Fibroblast of lung (primary cell): Measurements from ENCODE around the gene PEX14. TPM values are rescaled to one million over a fixed set of nuclear protein-coding genes. Genes with fewer than 3 reads are reported as not detected.

ENCODE experiments used
- DNase-seq, 2 donors: peaks; one replicate each; pipeline versions ENCODE4 v3.0.0 to v3.0.0-alpha.2; 2010; ENCODE audit warnings: low read depth in 2 of 2
- H2AFZ ChIP-seq: 2 replicates; pipeline ENCODE4 v1.5.1; 2012; ENCODE audit warnings: low read length, control low read depth, inconsistent platforms
- H3K27ac ChIP-seq: 2 replicates; pipeline ENCODE4 v1.5.1; 2011; ENCODE audit warnings: low read length, control low read depth; ENCODE audit not compliant: insufficient read depth
- H3K27me3 ChIP-seq: 2 replicates; pipeline ENCODE4 v1.5.1; 2011; ENCODE audit warnings: mild to moderate bottlenecking, low read length; ENCODE audit not compliant: control insufficient read depth, insufficient read depth
- H3K36me3 ChIP-seq: 2 replicates; pipeline ENCODE4 v1.5.1; 2011; ENCODE audit warnings: low read length; ENCODE audit not compliant: control insufficient read depth, insufficient read depth
- H3K4me1 ChIP-seq: 2 replicates; pipeline ENCODE4 v1.5.1; 2011; ENCODE audit warnings: low read length; ENCODE audit not compliant: control insufficient read depth, insufficient read depth; ENCODE audit errors: extremely low read depth
- H3K4me2 ChIP-seq: 2 replicates; pipeline ENCODE4 v1.5.1; 2011; ENCODE audit warnings: low read length, control low read depth; ENCODE audit not compliant: insufficient read depth; ENCODE audit errors: extremely low read depth
- H3K4me3 ChIP-seq, 4 experiments: fragments of 200-600 bp in 1 of 4; sonication (generic) in 1 of 4; replicated peaks in 1 of 4; 2 replicates each; pipeline ENCODE4 v1.5.1; 2011 to 2016; ENCODE audit warnings: low read length in 4 of 4, low read depth in 3 of 4, mild to moderate bottlenecking in 3 of 4, control low read depth in 2 of 4, inconsistent platforms in 1 of 4, mixed read lengths in 1 of 4; ENCODE audit not compliant: insufficient read depth in 1 of 4; ENCODE audit errors: control extremely low read depth in 1 of 4
- H3K79me2 ChIP-seq: 2 replicates; pipeline ENCODE4 v1.5.1; 2012; ENCODE audit warnings: mild to moderate bottlenecking, low read length, inconsistent platforms; ENCODE audit not compliant: control insufficient read depth, insufficient read depth
- H3K9ac ChIP-seq: 2 replicates; pipeline ENCODE4 v1.5.1; 2011; ENCODE audit warnings: mild to moderate bottlenecking, low read length, control low read depth; ENCODE audit not compliant: insufficient read depth
- H3K9me3 ChIP-seq: 2 replicates; pipeline ENCODE4 v1.5.1; 2012; ENCODE audit warnings: low read depth, low read length; ENCODE audit not compliant: control insufficient read depth, insufficient read depth
- H4K20me1 ChIP-seq: 2 replicates; pipeline ENCODE4 v1.5.1; 2011; ENCODE audit warnings: low read length; ENCODE audit not compliant: control insufficient read depth, insufficient read depth; ENCODE audit errors: extremely low read depth
- EZH2 ChIP-seq: IDR thresholded peaks from 2 replicates; pipeline ENCODE4 v1.5.1; 2012; ENCODE audit warnings: low read length, control low read depth, mild to moderate bottlenecking; ENCODE audit errors: missing control alignments
- polyA plus RNA-seq, 2 donors: library from polyadenylated mRNA; depleted of rRNA in 1 of 2; stranded (reverse) in 1 of 2; unstranded in 1 of 2; fragments of >200 nt; gene quantifications; 2 replicates each; pipeline ENCODE4 v1.2.1, GENCODE V29; 2011 to 2012; ENCODE audit warnings: missing spikeins in 1 of 2
- total RNA-seq: library from RNA; depleted of rRNA; stranded (reverse); fragments of >200 nt; gene quantifications from 2 replicates; pipeline ENCODE4 v1.2.1, GENCODE V29; 2014
- TF ChIP-seq, protein P1 (sequence below), 2 donors: IDR thresholded peaks in 1 of 2; conservative IDR thresholded peaks in 1 of 2; 1 replicate in 1 of 2; 2 replicates in 1 of 2; pipeline ENCODE4 v1.5.1; 2011 to 2012; ENCODE audit warnings: low read length in 2 of 2, control low read depth in 1 of 2, inconsistent platforms in 1 of 2, low read depth in 1 of 2, mild to moderate bottlenecking in 1 of 2

The PEX14 gene
- total and polyA plus RNA-seq, 2 donors (not counting 1 experiment from before 2014, with no cell fraction given), result 10.3 to 11.4 TPM

DNA sequence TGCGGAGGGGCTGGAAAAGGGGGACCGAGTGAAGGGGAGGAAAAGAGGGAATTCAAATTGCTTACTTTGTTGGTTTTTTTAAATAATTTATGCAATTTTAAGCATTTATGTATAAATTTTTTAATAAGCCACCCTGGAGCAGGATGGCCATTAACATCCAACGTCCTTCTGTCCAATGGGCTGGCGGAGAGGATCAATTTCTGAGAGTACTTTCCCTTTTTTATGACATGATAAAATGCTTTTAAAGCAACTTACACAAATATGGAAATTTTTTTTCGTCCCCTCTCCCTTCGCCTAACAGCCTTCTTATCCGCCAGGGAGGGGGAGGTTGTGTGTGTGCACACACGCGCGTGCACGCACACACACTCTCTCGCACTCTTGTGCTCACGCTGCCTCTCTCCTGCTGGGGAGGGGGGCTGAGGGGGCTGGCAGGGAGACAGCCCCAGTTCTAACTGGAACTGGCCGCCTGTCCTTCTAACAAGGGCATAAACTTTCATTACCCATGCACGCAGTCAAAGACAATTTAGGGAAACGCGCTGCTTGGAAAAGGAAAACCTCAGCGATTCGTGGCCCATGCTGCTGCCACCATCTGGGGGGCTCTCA is 198.5 kb downstream of the PEX14 start:
- Histone ChIP-seq H2AFZ (no peak overlapping the region), H3K36me3 (no peaks in the 10 kb centered on the region), H3K9ac (no peak overlapping the region), H3K4me2 (no peak overlapping the region), H3K79me2 (no peaks in the 10 kb centered on the region), H3K27ac (no peak overlapping the region), H3K27me3 (no peaks in the 10 kb centered on the region), H3K4me3 (no peak overlapping the region), H3K4me1 (no peaks in the 10 kb centered on the region), H4K20me1 (no peaks in the 10 kb centered on the region), H3K9me3 (no peaks in the 10 kb centered on the region)
- DNase-seq, result no peak
- no peak for TF ChIP-seq EZH2
- TF ChIP-seq, protein P1, sequence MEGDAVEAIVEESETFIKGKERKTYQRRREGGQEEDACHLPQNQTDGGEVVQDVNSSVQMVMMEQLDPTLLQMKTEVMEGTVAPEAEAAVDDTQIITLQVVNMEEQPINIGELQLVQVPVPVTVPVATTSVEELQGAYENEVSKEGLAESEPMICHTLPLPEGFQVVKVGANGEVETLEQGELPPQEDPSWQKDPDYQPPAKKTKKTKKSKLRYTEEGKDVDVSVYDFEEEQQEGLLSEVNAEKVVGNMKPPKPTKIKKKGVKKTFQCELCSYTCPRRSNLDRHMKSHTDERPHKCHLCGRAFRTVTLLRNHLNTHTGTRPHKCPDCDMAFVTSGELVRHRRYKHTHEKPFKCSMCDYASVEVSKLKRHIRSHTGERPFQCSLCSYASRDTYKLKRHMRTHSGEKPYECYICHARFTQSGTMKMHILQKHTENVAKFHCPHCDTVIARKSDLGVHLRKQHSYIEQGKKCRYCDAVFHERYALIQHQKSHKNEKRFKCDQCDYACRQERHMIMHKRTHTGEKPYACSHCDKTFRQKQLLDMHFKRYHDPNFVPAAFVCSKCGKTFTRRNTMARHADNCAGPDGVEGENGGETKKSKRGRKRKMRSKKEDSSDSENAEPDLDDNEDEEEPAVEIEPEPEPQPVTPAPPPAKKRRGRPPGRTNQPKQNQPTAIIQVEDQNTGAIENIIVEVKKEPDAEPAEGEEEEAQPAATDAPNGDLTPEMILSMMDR (conservative IDR thresholded peaks at IDR 0.05 in 1 of 2, IDR thresholded peaks at IDR 0.05 in 1 of 2; ENCODE audit: low read depth in 1 of 2, low read length in 2 of 2), result no peak

DNA sequence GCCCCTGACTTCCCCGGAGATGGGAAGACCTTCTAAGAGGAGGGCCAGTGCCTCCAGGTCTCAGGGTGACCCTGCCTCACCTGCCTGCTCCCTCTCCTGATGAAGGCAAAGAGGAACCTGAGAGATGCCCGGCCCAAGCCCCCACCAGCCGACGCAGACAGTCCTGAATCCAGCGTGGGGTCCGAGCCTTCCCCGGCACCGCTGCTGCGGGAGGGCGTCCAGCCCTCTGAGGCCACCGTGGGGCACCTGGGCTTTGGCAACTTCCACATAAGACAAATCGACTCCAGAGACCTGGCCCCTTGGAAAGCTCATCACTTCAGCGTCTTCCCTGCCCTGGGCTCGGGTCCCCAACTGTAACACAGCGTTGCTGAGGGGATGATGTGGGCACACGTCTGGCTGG is 199.5 kb downstream of the PEX14 start:
- Histone ChIP-seq H3K4me1 (no peaks in the 10 kb centered on the region), H3K36me3 (no peaks in the 10 kb centered on the region), H3K9me3 (no peaks in the 10 kb centered on the region), H3K27me3 (no peaks in the 10 kb centered on the region), H4K20me1 (no peaks in the 10 kb centered on the region), H3K4me3 (no peak overlapping the region), H3K27ac (no peak overlapping the region), H3K79me2 (no peaks in the 10 kb centered on the region), H3K9ac (no peak overlapping the region), H3K4me2 (no peak overlapping the region), H2AFZ (no peak overlapping the region)
- no peak for TF ChIP-seq EZH2
- TF ChIP-seq, protein P1 (conservative IDR thresholded peaks at IDR 0.05 in 1 of 2, IDR thresholded peaks at IDR 0.05 in 1 of 2; ENCODE audit: low read depth in 1 of 2, low read length in 2 of 2), result no peak
- DNase-seq, result no peak

DNA sequence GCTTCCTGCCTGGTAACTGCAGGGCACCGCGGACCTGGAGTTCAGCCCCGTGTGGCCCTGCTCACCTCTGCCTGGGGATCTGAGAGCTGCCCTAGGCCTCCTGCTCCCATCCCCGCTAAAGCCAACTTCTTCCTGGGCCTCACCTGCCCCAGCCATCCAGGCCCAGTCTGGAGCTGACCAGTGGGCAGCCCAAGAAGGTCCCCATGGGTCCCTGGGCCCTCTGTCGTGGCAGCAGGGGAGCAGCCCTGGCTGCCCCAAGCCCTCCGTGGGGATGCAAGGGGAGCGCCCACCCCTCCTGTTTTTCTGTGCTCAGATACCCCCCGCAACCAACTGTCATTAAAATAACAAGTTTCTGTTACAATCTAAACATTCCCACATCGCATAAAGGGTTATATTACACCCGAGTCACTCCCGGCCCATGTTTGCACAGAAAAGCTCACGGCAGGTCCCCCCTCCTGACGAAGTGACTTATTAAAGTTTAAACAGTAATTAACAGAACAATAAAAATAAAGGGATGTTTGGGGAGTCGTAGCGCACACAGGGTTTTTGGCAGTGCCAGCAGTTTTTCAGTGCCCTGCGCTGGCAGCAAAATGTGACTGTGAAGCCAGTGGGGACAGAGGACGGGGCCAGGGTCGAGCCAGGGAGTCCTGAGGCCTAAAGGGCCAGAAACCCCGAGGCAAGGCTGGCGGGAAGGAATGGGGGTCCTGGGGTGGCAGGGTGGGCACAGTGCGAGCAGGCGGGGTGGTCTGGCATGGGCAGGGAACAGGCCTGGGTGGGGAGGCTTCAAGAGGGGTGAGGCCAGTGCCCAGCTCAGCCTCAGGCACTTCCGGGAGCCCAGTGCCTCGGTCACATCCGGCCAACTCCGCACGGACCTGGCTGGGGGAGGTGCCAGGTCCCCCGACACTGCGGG is 200.2 kb downstream of the PEX14 start:
- Histone ChIP-seq H3K27ac (no peak overlapping the region), H3K27me3 (no peaks in the 10 kb centered on the region), H3K9me3 (no peaks in the 10 kb centered on the region), H3K4me1 (no peaks in the 10 kb centered on the region), H3K4me3 (no peak overlapping the region), H4K20me1 (no peaks in the 10 kb centered on the region), H3K36me3 (no peaks in the 10 kb centered on the region), H3K79me2 (no peaks in the 10 kb centered on the region), H2AFZ (no peak overlapping the region), H3K4me2 (no peak overlapping the region), H3K9ac (no peak overlapping the region)
- TF ChIP-seq, protein P1 (conservative IDR thresholded peaks at IDR 0.05 in 1 of 2, IDR thresholded peaks at IDR 0.05 in 1 of 2; ENCODE audit: low read depth in 1 of 2, low read length in 2 of 2), result no peak
- TF ChIP-seq EZH2, result no peak
- DNase-seq, result no peak
